SU-DHL-6 (cell line): ENCODE data around the gene UXS1.

Experiments
- H2AFZ ChIP-seq: fragments of 200-600 bp; sonication (generic); 2 replicates; pipeline ENCODE4 v1.6.1; 2014; ENCODE audit warnings: low read depth, mild to moderate bottlenecking, moderate library complexity, mixed read lengths, antibody characterized with exemption, low read length; ENCODE audit not compliant: severe bottlenecking
- H3F3A ChIP-seq: fragments of 200-600 bp; shearing (Covaris generic); 2 replicates; pipeline ENCODE4 v1.6.0; 2016; ENCODE audit warnings: antibody characterized with exemption, mild to moderate bottlenecking; ENCODE audit not compliant: insufficient read depth
- H3K27ac ChIP-seq: fragments of 200-600 bp; sonication (generic); 2 replicates; pipeline ENCODE4 v1.5.1; 2016; ENCODE audit warnings: low read depth, mild to moderate bottlenecking, low read length, moderate library complexity, mixed read lengths
- H3K27me3 ChIP-seq: fragments of 200-600 bp; sonication (generic), shearing (Covaris generic); 2 replicates; pipeline ENCODE4 v1.6.0; 2014; ENCODE audit warnings: mild to moderate bottlenecking, low read length
- H3K36me3 ChIP-seq: fragments of 200-600 bp; sonication (generic); 2 replicates; pipeline ENCODE4 v1.6.1; 2014; ENCODE audit warnings: mild to moderate bottlenecking, low read length, mixed read lengths
- H3K4me2 ChIP-seq: fragments of 300-600, 200-600 bp; shearing (Covaris generic), sonication (generic); 2 replicates; pipeline ENCODE4 v1.6.0; 2014; ENCODE audit warnings: low read length, low read depth, mild to moderate bottlenecking; ENCODE audit not compliant: poor library complexity, severe bottlenecking
- H3K4me3 ChIP-seq: fragments of 200-600 bp; sonication (generic); 2 replicates; pipeline ENCODE4 v1.5.1; 2014; ENCODE audit warnings: antibody characterized with exemption, low read length, mild to moderate bottlenecking, mixed read lengths; ENCODE audit not compliant: insufficient read depth, poor library complexity, severe bottlenecking
- H3K79me2 ChIP-seq: fragments of 200-600 bp; sonication (generic); 2 replicates; pipeline ENCODE4 v1.6.1; 2014; ENCODE audit warnings: mild to moderate bottlenecking, low read length, moderate library complexity; ENCODE audit not compliant: insufficient read depth
- H3K9ac ChIP-seq: fragments of 200-600 bp; sonication (generic); 2 replicates; pipeline ENCODE4 v1.7.0; 2014; ENCODE audit warnings: mild to moderate bottlenecking, low read length
- H3K9me2 ChIP-seq: fragments of 200-600 bp; sonication (generic); replicated peaks from 2 replicates; pipeline ENCODE4 v1.6.1; 2014; ENCODE audit warnings: low read length; ENCODE audit not compliant: insufficient read depth
- H3K9me3 ChIP-seq: fragments of 200-600 bp; sonication (generic); 2 replicates; pipeline ENCODE4 v1.6.1; 2014; ENCODE audit warnings: low read length, mixed read lengths; ENCODE audit not compliant: insufficient read depth
- H4K20me1 ChIP-seq: fragments of 200-600 bp; sonication (generic); 2 replicates; pipeline ENCODE4 v1.6.1; 2014; ENCODE audit warnings: low read depth, mild to moderate bottlenecking, antibody characterized with exemption, low read length, moderate library complexity, mixed read lengths
- CTCF ChIP-seq: fragments of 200-600 bp; sonication (generic); IDR thresholded peaks from one replicate; pipeline ENCODE4 v1.5.1; 2017; ENCODE audit warnings: antibody characterized with exemption, mild to moderate bottlenecking, low read length, moderate library complexity; ENCODE audit not compliant: insufficient read depth, poor library complexity, severe bottlenecking
- EZH2phosphoT487 ChIP-seq: fragments of 200-600 bp; sonication (generic), shearing (Covaris generic); conservative IDR thresholded peaks from 2 replicates; pipeline ENCODE4 v1.6.1; 2018; ENCODE audit warnings: mild to moderate bottlenecking, antibody characterized with exemption, low read length, moderate library complexity, mixed read lengths

The UXS1 gene

GRCh38 chr2:106168657-106169056 is 25.4 kb downstream of the UXS1 start:
- Histone ChIP-seq H3K4me3 (no peak overlapping the region), H3K9ac (no peak overlapping the region), H3K79me2 (no peaks in the 10 kb centered on the region), H2AFZ (no peak overlapping the region), H3F3A (no peaks in the 10 kb centered on the region), H3K4me2 (no peak overlapping the region), H4K20me1 (no peaks in the 10 kb centered on the region), H3K9me3 (no peaks in the 10 kb centered on the region), H3K36me3 (no peaks in the 10 kb centered on the region), H3K9me2 (no peaks in the 10 kb centered on the region), H3K27ac (no peak overlapping the region), H3K27me3 (no peaks in the 10 kb centered on the region)
- TF ChIP-seq CTCF (no peak), EZH2phosphoT487 (no peak)

- Histone ChIP-seq H2AFZ (no peak overlapping the region), H3K36me3 (no peaks in the 10 kb centered on the region), H3K9me3 (no peaks in the 10 kb centered on the region), H3K4me2 (no peak overlapping the region), H3K9me2 (no peaks in the 10 kb centered on the region), H3K9ac (no peak overlapping the region), H3K4me3 (no peak overlapping the region), H3K27me3 (no peaks in the 10 kb centered on the region), H4K20me1 (no peaks in the 10 kb centered on the region), H3K79me2 (no peaks in the 10 kb centered on the region), H3F3A (no peaks in the 10 kb centered on the region), H3K27ac (no peak overlapping the region)
- TF ChIP-seq CTCF: no peak
- no peak for TF ChIP-seq EZH2phosphoT487
These were observed 27.0 kb downstream of the UXS1 start for GRCh38 chr2:106167067-106167466.

- Histone ChIP-seq H3K9me3 (no peaks in the 10 kb centered on the region), H3K9me2 (no peaks in the 10 kb centered on the region), H3K36me3 (no peaks in the 10 kb centered on the region), H3K4me3 (no peak overlapping the region), H3K27ac (no peak overlapping the region), H3K27me3 (no peaks in the 10 kb centered on the region), H2AFZ (no peak overlapping the region), H4K20me1 (no peaks in the 10 kb centered on the region), H3K79me2 (no peaks in the 10 kb centered on the region), H3K9ac (no peak overlapping the region), H3K4me2 (no peak overlapping the region), H3F3A (no peaks in the 10 kb centered on the region)
- TF ChIP-seq EZH2phosphoT487 (no peak), CTCF (no peak)
These were observed 28.5 kb downstream of the UXS1 start for GRCh38 chr2:106165561-106165960.
